Measurements from ENCODE around the gene TOMM70. TPM values are rescaled to one million over a fixed set of nuclear protein-coding genes. Genes with fewer than 3 reads are reported as not detected.

TOMM70 gene
- total and polyA plus RNA-seq, 8 donors: 12.9 to 95.6 (median 24.3) TPM

- TF ChIP-seq CTCF (IDR thresholded peaks at IDR 0.05) (no peak), POLR2AphosphoS5 (IDR thresholded peaks at IDR 0.05) (no peak), EP300 (IDR thresholded peaks at IDR 0.05) (no peak), POLR2A (IDR thresholded peaks at IDR 0.05) (no peak)
- Histone ChIP-seq H3K27me3 (no peaks in the 10 kb centered on the region), H3K27ac (peak overlapping the region in 4 of 5 donors; percentile 81 to 94 (median 89)), H3K9me3 (no peaks in the 10 kb centered on the region), H3K4me3 (peak overlapping the region; percentile 65 to 78 (median 71)), H3K4me1 (peaks cover 4 to 27% (median 16%) of the 10 kb centered on the region in 4 donors), H3K36me3 (peaks cover 9 to 21% (median 15%) of the 10 kb centered on the region in 4 donors)
- DNase-seq: peak in 1 of 2 donors; percentile 58
- intact Hi-C loops (cut with DNase I; ENCODE audit: low total_unique reads): no loop called here
- 43 to 65% (median 61%) methylated on average over 14 of the region's 14 CpGs for WGBS, 5 donors
Observed at GRCh38 chr3:100335434-100335833, 65.5 kb downstream of the TOMM70 start.

DNA sequence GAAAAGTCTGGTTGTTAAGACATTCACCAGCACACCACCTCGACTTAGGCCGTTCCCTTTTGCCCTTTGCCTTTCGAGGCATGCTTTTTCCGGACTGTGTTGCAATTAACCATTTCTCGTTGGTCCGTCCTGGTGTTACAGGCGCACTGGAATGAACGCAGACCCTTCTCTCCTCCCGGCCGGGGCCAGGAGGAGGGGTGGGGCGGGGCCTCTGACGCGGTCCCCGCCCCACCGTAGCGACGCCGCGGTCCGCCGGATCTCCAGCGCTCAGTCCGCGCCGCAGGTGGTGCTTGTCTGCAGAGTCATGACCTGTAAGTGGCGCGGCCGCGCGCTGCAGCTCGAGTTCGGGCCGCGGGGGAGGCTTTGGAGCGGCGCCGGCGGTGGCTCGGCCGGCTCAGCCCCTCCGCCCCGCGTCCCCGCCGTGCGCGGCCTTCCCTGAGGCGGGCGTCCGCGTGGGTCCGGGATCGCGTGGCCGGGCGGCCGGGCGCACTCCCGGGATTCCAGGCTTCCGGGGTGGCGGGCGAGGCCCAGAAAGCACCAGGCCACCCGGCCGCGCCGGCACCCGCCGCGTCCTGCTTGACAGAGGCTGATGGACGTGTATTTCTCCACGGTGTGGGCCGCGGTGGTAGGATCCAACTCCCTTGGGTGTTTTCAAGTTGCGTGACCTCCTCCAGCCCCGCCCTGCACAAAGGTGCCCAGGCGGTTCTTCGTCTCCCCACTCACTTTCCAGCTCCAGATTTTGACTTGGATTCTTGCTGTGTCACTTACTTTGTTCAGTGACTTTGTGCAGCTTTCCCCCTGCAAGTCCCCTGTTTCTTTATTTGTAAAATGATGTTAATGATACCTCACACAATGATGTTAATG lies 66.2 kb downstream of the TOMM70 start, which contains the start of gene NIT2:
Gene NIT2, plus strand, starts transcription at position 270 of the 864 bp plus-strand sequence. Its CDS starts 35 bp downstream, at position 305.
- Histone ChIP-seq H3K27ac (peak within 1 kb of the TSS; percentile 81 to 94 (median 91)), H3K4me1 (peaks cover 4 to 27% (median 16%) of the 10 kb centered on the region in 4 donors), H3K4me3 (peak within 1 kb of the TSS; percentile 65 to 78 (median 71)), H3K36me3 (peaks cover 4 to 14% (median 8%) of the 10 kb centered on the region in 4 donors), H3K9me3 (no peaks in the 10 kb centered on the region), H3K27me3 (no peaks in the 10 kb centered on the region)
- intact Hi-C loops (cut with DNase I; ENCODE audit: low total_unique reads): no loop called here
- peak; percentile 90 to 95 for DNase-seq
- 0 to 1% (median 1%) methylated on average over 18 to 77 of the region's 77 CpGs for WGBS, 5 donors
- TF ChIP-seq POLR2AphosphoS5 (IDR thresholded peaks at IDR 0.05) (peak in 2 of 3 donors; percentile 73 to 74), EP300 (IDR thresholded peaks at IDR 0.05) (no peak)

GRCh38 chr3:100333970-100334487 lies 66.9 kb downstream of the TOMM70 start:
- Histone ChIP-seq H3K4me3 (peak overlapping the region; percentile 65 to 78 (median 71)), H3K36me3 (peaks cover under 1 to 7% (median 2%) of the 10 kb centered on the region in 4 donors), H3K27ac (peak overlapping the region; percentile 81 to 94 (median 91)), H3K4me1 (peaks cover 4 to 27% (median 16%) of the 10 kb centered on the region in 4 donors), H3K27me3 (no peaks in the 10 kb centered on the region), H3K9me3 (no peaks in the 10 kb centered on the region)
- 35 to 41% (median 38%) methylated on average over 14 of the region's 14 CpGs for WGBS, 5 donors
- DNase-seq: no peak
- TF ChIP-seq POLR2AphosphoS5 (IDR thresholded peaks at IDR 0.05) (no peak), EP300 (IDR thresholded peaks at IDR 0.05) (peak; percentile 8), POLR2A (IDR thresholded peaks at IDR 0.05) (no peak), CTCF (IDR thresholded peaks at IDR 0.05) (no peak)
- intact Hi-C loops (cut with DNase I; ENCODE audit: low total_unique reads): no loop called here

DNA sequence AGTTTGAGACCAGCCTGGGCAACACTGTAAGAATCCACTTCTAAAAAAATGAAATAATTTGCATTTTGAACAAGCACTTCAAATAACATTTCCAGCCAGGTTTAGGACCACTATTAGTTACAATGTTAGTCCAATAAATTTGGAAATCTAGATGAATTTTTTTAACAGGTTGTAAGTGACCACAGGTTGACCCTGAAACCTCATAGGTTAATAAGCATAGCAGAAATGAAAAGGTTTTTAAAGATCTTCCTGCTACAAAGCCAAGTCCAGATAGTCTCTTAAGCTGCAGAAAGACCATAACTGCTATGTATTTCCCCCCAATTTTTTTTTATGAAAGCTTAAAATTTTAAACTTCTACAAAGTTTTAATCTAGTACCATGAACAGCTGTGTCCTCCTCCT lies 67.8 kb downstream of the TOMM70 start:
- Histone ChIP-seq H3K27ac (no peak overlapping the region), H3K9me3 (no peaks in the 10 kb centered on the region), H3K4me1 (peaks cover 4 to 24% (median 16%) of the 10 kb centered on the region in 4 donors), H3K4me3 (no peak overlapping the region), H3K27me3 (no peaks in the 10 kb centered on the region), H3K36me3 (peaks cover 0 to 2% (median 0%) of the 10 kb centered on the region in 4 donors)
- no peak for TF ChIP-seq POLR2A (IDR thresholded peaks at IDR 0.05)
- TF ChIP-seq EP300 (IDR thresholded peaks at IDR 0.05): no peak
- no peak for TF ChIP-seq CTCF (IDR thresholded peaks at IDR 0.05)
- no peak for TF ChIP-seq POLR2AphosphoS5 (IDR thresholded peaks at IDR 0.05)
- intact Hi-C loops (cut with DNase I; ENCODE audit: low total_unique reads): no loop called here
- no peak for DNase-seq
